OCI-LY7 (cell line): Measurements from ENCODE around the gene TKT. TPM values are rescaled to one million over a fixed set of nuclear protein-coding genes. Genes with fewer than 3 reads are reported as not detected.
A peak's percentile ranks its signal among the peaks of the same experiment; 100 is the strongest.

ENCODE experiments used
- BruUV-seq: library from RNA; stranded (reverse); fragments of 400-500 nt; replicated peaks from 2 replicates; lab custom pipeline; 2021; lab: Mats Ljungman, UMichigan
- CTCF ChIA-PET: fragments of 300-600 bp; sonication (Branson Sonifier 250); formaldehyde crosslinking; loops from one replicate; lab custom pipeline; 2022; ENCODE audit warnings: antibody characterized with exemption; ENCODE audit not compliant: unreplicated experiment; lab: Charles Lee
- POLR2A ChIA-PET: fragments of 300-600 bp; sonication (Branson Sonifier 250); formaldehyde crosslinking; loops from one replicate; lab custom pipeline; 2022; ENCODE audit warnings: antibody characterized with exemption; lab: Charles Lee
- DNase-seq: peaks from one replicate; pipeline ENCODE4 v3.0.0-alpha.2; 2015; ENCODE audit warnings: low spot score
- H2AFZ ChIP-seq: fragments of 200-600 bp; sonication (generic), shearing (Covaris generic); 2 replicates; pipeline ENCODE4 v1.6.1; 2014; ENCODE audit warnings: mild to moderate bottlenecking, antibody characterized with exemption, low read length, moderate library complexity
- H3K27ac ChIP-seq: fragments of 200-600 bp; sonication (generic); 2 replicates; pipeline ENCODE4 v1.5.1; 2014; ENCODE audit warnings: mixed run types, low read depth, mild to moderate bottlenecking, moderate library complexity, low read length, inconsistent platforms; ENCODE audit not compliant: poor library complexity, severe bottlenecking
- H3K36me3 ChIP-seq: fragments of 200-600 bp; sonication (generic); 2 replicates; pipeline ENCODE4 v1.6.1; 2014; ENCODE audit warnings: mild to moderate bottlenecking, antibody characterized with exemption, low read length, moderate library complexity, mixed read lengths; ENCODE audit not compliant: insufficient read depth
- H3K4me1 ChIP-seq: fragments of 200-600 bp; sonication (generic); 2 replicates; pipeline ENCODE4 v1.5.1; 2014; ENCODE audit warnings: mild to moderate bottlenecking, low read length; ENCODE audit not compliant: insufficient read depth, poor library complexity, severe bottlenecking
- H3K4me2 ChIP-seq: fragments of 200-600 bp; sonication (generic); 2 replicates; pipeline ENCODE4 v1.6.1; 2014; ENCODE audit warnings: mild to moderate bottlenecking, low read length
- H3K4me3 ChIP-seq: fragments of 200-600 bp; sonication (generic); 2 replicates; pipeline ENCODE4 v1.5.1; 2014; ENCODE audit warnings: mild to moderate bottlenecking, low read depth, low read length; ENCODE audit not compliant: poor library complexity, severe bottlenecking
- H3K79me2 ChIP-seq: fragments of 200-600 bp; sonication (generic); 2 replicates; pipeline ENCODE4 v1.6.1; 2016; ENCODE audit warnings: low read depth, mild to moderate bottlenecking, low read length, moderate library complexity, mixed read lengths; ENCODE audit not compliant: insufficient read depth
- H3K9me2 ChIP-seq: fragments of 200-600 bp; sonication (generic); 2 replicates; pipeline ENCODE4 v1.6.1; 2016; ENCODE audit warnings: mild to moderate bottlenecking, low read length, mixed read lengths; ENCODE audit not compliant: insufficient read depth
- H3K9me3 ChIP-seq: fragments of 200-600 bp; sonication (generic); 2 replicates; pipeline ENCODE4 v1.6.1; 2014; ENCODE audit warnings: mild to moderate bottlenecking, mixed run types, low read length, mixed read lengths
- H4K20me1 ChIP-seq: fragments of 200-600 bp; sonication (generic); 2 replicates; pipeline ENCODE4 v1.6.1; 2014; ENCODE audit warnings: mild to moderate bottlenecking, antibody characterized with exemption, low read length, moderate library complexity, mixed read lengths; ENCODE audit not compliant: insufficient read depth
- EZH2phosphoT487 ChIP-seq: fragments of 200-600 bp; sonication (generic); IDR thresholded peaks from 2 replicates; pipeline ENCODE4 v1.6.1; 2018; ENCODE audit warnings: low read depth, borderline replicate concordance, mild to moderate bottlenecking, mixed run types, antibody characterized with exemption, low read length, moderate library complexity, mixed read lengths
- intact Hi-C: fragments of 100-400 bp; cut with micrococcal nuclease; formaldehyde crosslinking; loops from one replicate; pipeline ENCODE4 v1.10.0; 2022; ENCODE audit not compliant: unreplicated experiment
- total RNA-seq, 2 experiments: library from RNA; depleted of rRNA in 1 of 2; stranded (reverse); fragments of >200 nt in 1 of 2; shearing (Covaris generic) in 1 of 2; gene quantifications; 2 replicates each; pipeline ENCODE4 v1.2.3, GENCODE V29; 2014 to 2022
- TF ChIP-seq, protein P1 (sequence below): fragments of 200-600 bp; sonication (generic); conservative IDR thresholded peaks from 2 replicates; pipeline ENCODE4 v1.5.1; 2014; ENCODE audit warnings: mild to moderate bottlenecking, antibody characterized with exemption, low read length, moderate library complexity, mixed read lengths

The TKT gene
- total RNA-seq, 2 experiments from 2014 or later, result 325 to 386 TPM

DNA sequence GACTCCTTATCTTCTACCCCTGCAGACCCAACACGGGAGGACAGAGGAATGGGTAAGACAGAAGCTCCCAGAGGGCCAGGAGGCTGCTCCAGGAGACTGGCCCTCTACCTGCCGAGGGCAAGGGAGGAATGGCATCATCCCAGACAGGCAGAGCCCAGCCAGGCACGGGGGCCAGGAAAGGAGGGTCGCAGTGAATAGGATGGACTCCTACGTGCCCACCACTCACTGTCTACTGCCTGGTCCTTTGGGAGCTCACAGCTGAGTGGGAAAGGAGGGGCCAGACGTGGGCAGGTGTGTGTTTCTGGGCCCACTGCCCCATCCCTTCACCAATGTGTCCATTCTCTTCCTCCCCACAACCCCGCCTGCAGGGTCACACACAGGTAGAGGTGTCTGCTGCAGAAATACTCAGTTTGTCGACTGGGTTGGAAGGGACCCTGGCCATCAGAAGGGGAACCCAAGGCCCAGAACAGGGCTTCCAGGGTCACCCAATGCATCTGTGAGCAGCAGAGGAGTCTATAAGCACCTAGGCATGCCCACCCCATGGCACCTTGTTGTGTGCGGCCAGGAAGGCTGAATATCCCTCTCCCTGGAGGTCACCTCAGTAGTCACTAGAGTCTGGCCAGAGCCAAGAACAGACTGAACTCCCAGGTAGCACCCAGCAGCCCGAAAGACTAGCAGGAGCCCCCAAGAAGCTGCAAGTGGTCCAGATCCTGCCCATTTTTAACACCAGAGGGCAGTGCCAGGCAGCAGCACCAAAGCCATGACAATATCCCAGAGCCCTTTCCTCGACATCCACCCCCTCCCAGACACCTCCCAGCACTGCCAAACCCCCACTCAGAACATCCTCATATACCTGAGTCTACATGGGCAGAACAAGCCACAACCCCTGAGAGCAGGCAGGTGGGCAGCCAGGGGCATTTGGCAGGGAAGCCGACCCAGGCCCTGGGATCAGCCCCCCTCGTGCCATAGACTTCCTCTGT lies 24.0 kb downstream of the TKT start:
- Histone ChIP-seq H3K9me2 (no peaks in the 10 kb centered on the region), H3K36me3 (peaks cover 99% of the 10 kb centered on the region), H3K4me1 (peaks cover 6% of the 10 kb centered on the region), H4K20me1 (no peaks in the 10 kb centered on the region), H2AFZ (no peak overlapping the region), H3K4me3 (no peak overlapping the region), H3K9me3 (no peaks in the 10 kb centered on the region), H3K27ac (no peak overlapping the region), H3K4me2 (no peak overlapping the region), H3K79me2 (no peaks in the 10 kb centered on the region)
- intact Hi-C loops, result no loop called here
- POLR2A ChIA-PET, result interaction anchor here (0.5 kb wide), 1 partner anchor 56 kb away, joined by 3 read pairs; no protein-coding TSS in a partner anchor
- TF ChIP-seq EZH2phosphoT487, result no peak
- TF ChIP-seq, protein P1, sequence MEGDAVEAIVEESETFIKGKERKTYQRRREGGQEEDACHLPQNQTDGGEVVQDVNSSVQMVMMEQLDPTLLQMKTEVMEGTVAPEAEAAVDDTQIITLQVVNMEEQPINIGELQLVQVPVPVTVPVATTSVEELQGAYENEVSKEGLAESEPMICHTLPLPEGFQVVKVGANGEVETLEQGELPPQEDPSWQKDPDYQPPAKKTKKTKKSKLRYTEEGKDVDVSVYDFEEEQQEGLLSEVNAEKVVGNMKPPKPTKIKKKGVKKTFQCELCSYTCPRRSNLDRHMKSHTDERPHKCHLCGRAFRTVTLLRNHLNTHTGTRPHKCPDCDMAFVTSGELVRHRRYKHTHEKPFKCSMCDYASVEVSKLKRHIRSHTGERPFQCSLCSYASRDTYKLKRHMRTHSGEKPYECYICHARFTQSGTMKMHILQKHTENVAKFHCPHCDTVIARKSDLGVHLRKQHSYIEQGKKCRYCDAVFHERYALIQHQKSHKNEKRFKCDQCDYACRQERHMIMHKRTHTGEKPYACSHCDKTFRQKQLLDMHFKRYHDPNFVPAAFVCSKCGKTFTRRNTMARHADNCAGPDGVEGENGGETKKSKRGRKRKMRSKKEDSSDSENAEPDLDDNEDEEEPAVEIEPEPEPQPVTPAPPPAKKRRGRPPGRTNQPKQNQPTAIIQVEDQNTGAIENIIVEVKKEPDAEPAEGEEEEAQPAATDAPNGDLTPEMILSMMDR, result peak; percentile 56
- no peak for DNase-seq
- no TSS peak for BruUV-seq
- CTCF ChIA-PET, result no interaction called here

DNA sequence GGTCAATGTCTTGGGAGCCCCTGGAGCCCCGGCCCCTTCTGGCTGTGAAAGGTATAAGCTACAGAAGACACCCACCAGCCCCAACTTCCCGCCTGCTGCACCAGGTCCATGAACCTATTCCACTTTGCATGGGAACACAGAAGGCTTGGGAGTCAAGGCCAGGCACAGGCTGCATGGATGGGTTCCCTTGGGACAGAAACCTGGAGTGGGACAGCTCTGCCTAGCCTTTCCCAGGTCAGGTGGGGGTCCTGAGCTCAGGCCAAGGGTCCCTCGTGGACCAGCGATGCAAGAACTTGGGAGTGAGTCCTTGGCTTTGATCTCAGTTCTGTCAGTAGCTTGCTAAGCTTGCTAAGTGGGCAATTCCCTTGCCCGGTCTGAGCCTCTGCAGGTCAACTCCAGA lies 25.0 kb downstream of the TKT start:
- CTCF ChIA-PET, result no interaction called here
- no peak overlapping the region for H3K4me3 ChIP-seq

More for the DNA sequence above, 25.0 kb downstream of the TKT start:
- no peaks in the 10 kb centered on the region for H4K20me1 ChIP-seq
- H3K9me3 ChIP-seq, result no peaks in the 10 kb centered on the region
- H3K9me2 ChIP-seq, result no peaks in the 10 kb centered on the region
- BruUV-seq, result no TSS peak
- H3K27ac ChIP-seq, result no peak overlapping the region
- TF ChIP-seq, protein P1, result no peak
- no peak for TF ChIP-seq EZH2phosphoT487
- peaks cover 99% of the 10 kb centered on the region for H3K36me3 ChIP-seq
- no peak overlapping the region for H2AFZ ChIP-seq
- no peak overlapping the region for H3K4me2 ChIP-seq
- DNase-seq, result no peak
- H3K79me2 ChIP-seq, result no peaks in the 10 kb centered on the region
- no peaks in the 10 kb centered on the region for H3K4me1 ChIP-seq
- intact Hi-C loops, result no loop called here
- POLR2A ChIA-PET, result no interaction called here
